Trophoblast cell (in vitro differentiated cells and primary cell): Measurements from ENCODE around the gene PRKN.

Source experiments
- DNase-seq, 2 donors: peaks; one replicate each; pipeline ENCODE4 v3.0.0-alpha.2; 2016
- H2AFZ ChIP-seq: 2 replicates; pipeline ENCODE4 v1.6.1; 2013; ENCODE audit warnings: low read length, moderate library complexity, mild to moderate bottlenecking; ENCODE audit not compliant: insufficient read depth, poor library complexity
- H2AK5ac ChIP-seq: 2 replicates; pipeline ENCODE4 v1.6.1; 2013; ENCODE audit warnings: mild to moderate bottlenecking, low read length
- H2BK120ac ChIP-seq: 2 replicates; pipeline ENCODE4 v1.6.1; 2013; ENCODE audit warnings: low read length, mild to moderate bottlenecking, moderate library complexity; ENCODE audit not compliant: insufficient read depth, poor library complexity
- H2BK12ac ChIP-seq: 2 replicates; pipeline ENCODE4 v1.6.1; 2013; ENCODE audit warnings: mild to moderate bottlenecking, low read length, moderate library complexity
- H2BK5ac ChIP-seq: 2 replicates; pipeline ENCODE4 v1.6.1; 2013; ENCODE audit warnings: low read length, low read depth, moderate library complexity, mild to moderate bottlenecking; ENCODE audit not compliant: poor library complexity
- H3K14ac ChIP-seq: 2 replicates; pipeline ENCODE4 v1.6.1; 2013; ENCODE audit warnings: mild to moderate bottlenecking, low read length
- H3K18ac ChIP-seq: 2 replicates; pipeline ENCODE4 v1.6.1; 2013; ENCODE audit warnings: mild to moderate bottlenecking, low read length
- H3K23ac ChIP-seq: 2 replicates; pipeline ENCODE4 v1.6.1; 2013; ENCODE audit warnings: low read length
- H3K27ac ChIP-seq: 2 replicates; pipeline ENCODE4 v1.5.1; 2013; ENCODE audit warnings: low read depth, mild to moderate bottlenecking, inconsistent platforms, low read length, moderate library complexity
- H3K27me3 ChIP-seq: 2 replicates; pipeline ENCODE4 v1.6.1; 2013; ENCODE audit warnings: inconsistent platforms, mild to moderate bottlenecking, low read length, moderate library complexity; ENCODE audit not compliant: insufficient read depth
- H3K36me3 ChIP-seq, 2 experiments: 1 replicate in 1 of 2; 2 replicates in 1 of 2; pipeline ENCODE4 v1.6.1; 2013; ENCODE audit warnings: low read length in 2 of 2, mild to moderate bottlenecking in 2 of 2, moderate library complexity in 1 of 2; ENCODE audit not compliant: insufficient read depth in 2 of 2, control insufficient read depth in 1 of 2
- H3K4ac ChIP-seq: 2 replicates; pipeline ENCODE4 v1.6.1; 2013; ENCODE audit warnings: low read depth, mild to moderate bottlenecking, low read length, moderate library complexity
- H3K4me1 ChIP-seq, 2 experiments: 1 replicate in 1 of 2; 2 replicates in 1 of 2; pipeline ENCODE4 v1.6.1; 2013; ENCODE audit warnings: low read length in 2 of 2, mild to moderate bottlenecking in 2 of 2, moderate library complexity in 1 of 2; ENCODE audit not compliant: insufficient read depth in 2 of 2, control insufficient read depth in 1 of 2
- H3K4me2 ChIP-seq: 2 replicates; pipeline ENCODE4 v1.6.1; 2013; ENCODE audit warnings: inconsistent platforms, mild to moderate bottlenecking, low read length, moderate library complexity
- H3K4me3 ChIP-seq: 2 replicates; pipeline ENCODE4 v1.5.1; 2013; ENCODE audit warnings: mild to moderate bottlenecking, low read depth, low read length, inconsistent platforms
- H3K79me1 ChIP-seq: one replicate; pipeline ENCODE4 v1.6.1; 2013; ENCODE audit warnings: low read length
- H3K79me2 ChIP-seq: 2 replicates; pipeline ENCODE4 v1.6.1; 2013; ENCODE audit warnings: low read length, mild to moderate bottlenecking; ENCODE audit not compliant: control insufficient read depth, insufficient read depth, poor library complexity
- H3K9ac ChIP-seq: 2 replicates; pipeline ENCODE4 v1.6.1; 2013; ENCODE audit warnings: mild to moderate bottlenecking, low read length
- H3K9me3 ChIP-seq: 2 replicates; pipeline ENCODE4 v1.6.1; 2013; ENCODE audit warnings: low read depth, mild to moderate bottlenecking, control low read depth, inconsistent platforms, low read length; ENCODE audit not compliant: insufficient read depth
- H4K12ac ChIP-seq: 2 replicates; pipeline ENCODE4 v1.6.1; 2013; ENCODE audit warnings: low read depth, mild to moderate bottlenecking, low read length, moderate library complexity
- H4K8ac ChIP-seq: 2 replicates; pipeline ENCODE4 v1.6.1; 2013; ENCODE audit warnings: low read depth, mild to moderate bottlenecking, low read length, moderate library complexity
- H4K91ac ChIP-seq: one replicate; pipeline ENCODE4 v1.6.1; 2013; ENCODE audit warnings: low read depth, mild to moderate bottlenecking, low read length, moderate library complexity
- WGBS: extraction: QIAGEN DNeasy Blood & Tissue Kit; methylation state at CpG from one replicate; pipeline ENCODE4 v1.1.7; 2013; ENCODE audit warnings: missing lambda C conversion rate; ENCODE audit not compliant: insufficient read length, insufficient coverage; ENCODE audit errors: extremely low coverage; 5-methylcytosine and 5-hydroxymethylcytosine counted together

Gene PRKN

GRCh38 chr6:162198076-162198475 lies 529.5 kb downstream of the PRKN start:
- Histone ChIP-seq H2AFZ (no peak overlapping the region), H3K4me3 (no peak overlapping the region), H3K23ac (no peak overlapping the region), H3K4ac (no peak overlapping the region), H3K27me3 (no peaks in the 10 kb centered on the region), H3K4me2 (no peak overlapping the region), H3K9me3 (no peaks in the 10 kb centered on the region), H4K91ac (no peak overlapping the region), H3K18ac (no peak overlapping the region), H3K27ac (no peak overlapping the region), H3K79me1 (no peaks in the 10 kb centered on the region), H2BK5ac (no peak overlapping the region), H3K4me1 (no peaks in the 10 kb centered on the region), H3K14ac (no peak overlapping the region), H3K79me2 (no peaks in the 10 kb centered on the region), H2BK12ac (no peak overlapping the region), H4K12ac (no peak overlapping the region), H3K36me3 (no peaks in the 10 kb centered on the region), H3K9ac (no peak overlapping the region), H4K8ac (no peak overlapping the region), H2BK120ac (no peak overlapping the region), H2AK5ac (no peak overlapping the region)
- DNase-seq, result no peak
- WGBS, result no CpG with 5 or more reads among the region's 1 CpG

- WGBS, result no CpG with 5 or more reads among the region's 2 CpGs
- H3K14ac ChIP-seq, result no peak overlapping the region
- H3K9me3 ChIP-seq, result no peaks in the 10 kb centered on the region
Measured at GRCh38 chr6:162195441-162195840, 532.1 kb downstream of the PRKN start.

GRCh38 chr6:162190981-162191380 lies 536.6 kb downstream of the PRKN start:
- no peaks in the 10 kb centered on the region for H3K9me3 ChIP-seq
- H4K8ac ChIP-seq, result no peak overlapping the region
- no peaks in the 10 kb centered on the region for H3K27me3 ChIP-seq
- WGBS, result no CpG with 5 or more reads among the region's 6 CpGs
- H3K79me1 ChIP-seq, result no peaks in the 10 kb centered on the region
- no peak overlapping the region for H2AFZ ChIP-seq
- no peak overlapping the region for H2BK12ac ChIP-seq
- H3K27ac ChIP-seq, result no peak overlapping the region
- no peaks in the 10 kb centered on the region for H3K4me1 ChIP-seq
- no peak overlapping the region for H3K23ac ChIP-seq
- no peak overlapping the region for H4K91ac ChIP-seq
- no peak overlapping the region for H3K14ac ChIP-seq
- H4K12ac ChIP-seq, result no peak overlapping the region
- no peak overlapping the region for H2BK120ac ChIP-seq
- H2BK5ac ChIP-seq, result no peak overlapping the region
- no peak overlapping the region for H3K18ac ChIP-seq
- H2AK5ac ChIP-seq, result no peak overlapping the region
- no peaks in the 10 kb centered on the region for H3K79me2 ChIP-seq
- H3K4me2 ChIP-seq, result no peak overlapping the region
- H3K4me3 ChIP-seq, result no peak overlapping the region
- H3K9ac ChIP-seq, result no peak overlapping the region
- H3K4ac ChIP-seq, result no peak overlapping the region
- no peak for DNase-seq
- no peaks in the 10 kb centered on the region for H3K36me3 ChIP-seq

More at GRCh38 chr6:162195441-162195840, 532.1 kb downstream of the PRKN start:
- no peak overlapping the region for H3K23ac ChIP-seq
- no peak overlapping the region for H3K4ac ChIP-seq
- H3K27me3 ChIP-seq, result no peaks in the 10 kb centered on the region
- no peak overlapping the region for H3K18ac ChIP-seq
- no peak overlapping the region for H2BK12ac ChIP-seq
- no peak overlapping the region for H2BK120ac ChIP-seq
- no peaks in the 10 kb centered on the region for H3K79me1 ChIP-seq
- H3K4me3 ChIP-seq, result no peak overlapping the region
- no peak overlapping the region for H3K4me2 ChIP-seq
- no peak overlapping the region for H3K27ac ChIP-seq
- DNase-seq, result no peak
- H4K91ac ChIP-seq, result no peak overlapping the region
- no peaks in the 10 kb centered on the region for H3K79me2 ChIP-seq
- no peak overlapping the region for H2AFZ ChIP-seq
- no peak overlapping the region for H4K12ac ChIP-seq
- H2BK5ac ChIP-seq, result no peak overlapping the region
- H4K8ac ChIP-seq, result no peak overlapping the region
- H2AK5ac ChIP-seq, result no peak overlapping the region
- H3K9ac ChIP-seq, result no peak overlapping the region
- no peaks in the 10 kb centered on the region for H3K4me1 ChIP-seq
- no peaks in the 10 kb centered on the region for H3K36me3 ChIP-seq

GRCh38 chr6:162187168-162187935 lies 540.2 kb downstream of the PRKN start:
- H4K91ac ChIP-seq, result no peak overlapping the region
- H3K4me1 ChIP-seq, result no peaks in the 10 kb centered on the region
- no peak overlapping the region for H3K4me3 ChIP-seq
- H3K4ac ChIP-seq, result no peak overlapping the region
- H2BK5ac ChIP-seq, result no peak overlapping the region
- no peak overlapping the region for H3K9ac ChIP-seq
- no peak overlapping the region for H2BK12ac ChIP-seq
- H3K27me3 ChIP-seq, result no peaks in the 10 kb centered on the region
- no peak for DNase-seq
- H2BK120ac ChIP-seq, result no peak overlapping the region
- no peaks in the 10 kb centered on the region for H3K36me3 ChIP-seq
- H3K14ac ChIP-seq, result no peak overlapping the region
- H4K12ac ChIP-seq, result no peak overlapping the region
- no peak overlapping the region for H2AK5ac ChIP-seq
- H3K79me2 ChIP-seq, result no peaks in the 10 kb centered on the region
- no CpG with 5 or more reads among the region's 4 CpGs for WGBS
- H2AFZ ChIP-seq, result no peak overlapping the region
- no peaks in the 10 kb centered on the region for H3K9me3 ChIP-seq
- no peaks in the 10 kb centered on the region for H3K79me1 ChIP-seq
- no peak overlapping the region for H3K23ac ChIP-seq
- H3K27ac ChIP-seq, result no peak overlapping the region
- H3K4me2 ChIP-seq, result no peak overlapping the region
- no peak overlapping the region for H3K18ac ChIP-seq
- no peak overlapping the region for H4K8ac ChIP-seq
